ENCODE measurements around the gene CC2D1B.

The CC2D1B gene

DNA sequence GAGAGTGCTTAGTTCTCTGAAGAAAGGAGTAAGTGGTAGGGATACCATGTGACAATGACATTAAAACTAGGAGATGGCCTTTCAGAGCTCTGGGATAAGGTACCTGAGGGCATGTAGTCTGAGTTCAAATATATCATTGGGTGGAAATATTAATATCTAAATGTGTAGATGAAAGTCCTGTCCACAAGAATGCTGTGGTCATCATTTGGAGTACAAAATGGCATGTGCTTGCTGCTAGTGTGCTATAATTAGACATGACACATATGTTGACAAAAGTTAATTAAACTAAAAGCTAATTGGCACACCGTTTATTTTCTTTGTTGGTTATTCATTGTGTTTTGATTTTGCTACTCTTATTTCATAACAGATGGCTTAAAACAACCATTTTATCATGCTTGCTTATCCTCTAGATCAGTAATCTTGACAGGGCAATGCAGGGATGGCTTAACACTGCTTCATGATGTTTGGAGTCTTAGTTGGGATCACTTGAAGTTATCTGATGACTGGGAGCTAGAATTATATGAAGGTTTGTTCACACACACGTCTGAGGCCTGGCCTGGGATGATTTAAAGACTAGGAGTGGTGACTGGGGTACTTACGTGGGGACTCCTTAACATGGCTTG lies 31.0 kb downstream of the CC2D1B start:
- H3K27ac ChIP-seq = no peak overlapping the region
- no peak for TF ChIP-seq ZFX (IDR thresholded peaks at IDR 0.05; ENCODE audit: borderline replicate concordance)

GRCh38 chr1:52332411-52332810 lies 33.6 kb downstream of the CC2D1B start:
- TF ChIP-seq CTCF (IDR thresholded peaks at IDR 0.05) (no peak), ZFX (IDR thresholded peaks at IDR 0.05; ENCODE audit: borderline replicate concordance) (no peak)
- no peak overlapping the region for H3K27ac ChIP-seq

DNA sequence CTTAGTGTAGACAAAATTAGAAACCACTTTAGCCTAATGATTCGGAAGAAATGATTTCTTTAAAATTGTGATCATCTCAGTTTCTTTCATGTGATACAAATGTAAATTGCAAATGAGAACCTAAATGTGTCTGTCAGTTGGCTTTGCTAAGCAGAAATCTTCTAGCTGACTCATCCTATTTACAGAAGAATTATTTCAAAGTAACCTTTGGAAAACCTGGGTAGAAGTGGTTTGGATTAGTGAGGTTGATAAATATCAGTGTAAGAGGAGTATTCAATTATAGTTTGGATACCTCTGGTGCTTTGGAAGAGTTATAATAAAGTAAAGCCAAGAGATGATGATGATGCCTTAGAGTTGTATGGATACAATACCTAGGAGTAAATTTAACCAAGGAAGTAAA lies 37.4 kb downstream of the CC2D1B start:
- H3K27ac ChIP-seq = no peak overlapping the region
- TF ChIP-seq ZFX (IDR thresholded peaks at IDR 0.05; ENCODE audit: borderline replicate concordance) (no peak), CTCF (IDR thresholded peaks at IDR 0.05) (no peak)

- H3K27ac ChIP-seq = no peak overlapping the region
- TF ChIP-seq CTCF (IDR thresholded peaks at IDR 0.05) = no peak
These were observed 40.2 kb downstream of the CC2D1B start for GRCh38 chr1:52325786-52326185.

GRCh38 chr1:52323731-52324130 lies 42.3 kb downstream of the CC2D1B start:
- TF ChIP-seq ZFX (IDR thresholded peaks at IDR 0.05; ENCODE audit: borderline replicate concordance) (no peak), CTCF (IDR thresholded peaks at IDR 0.05) (no peak)
- H3K27ac ChIP-seq = no peak overlapping the region

- TF ChIP-seq CTCF (IDR thresholded peaks at IDR 0.05) (no peak), ZFX (IDR thresholded peaks at IDR 0.05; ENCODE audit: borderline replicate concordance) (no peak)
- no peak overlapping the region for H3K27ac ChIP-seq
These were observed 44.9 kb downstream of the CC2D1B start for GRCh38 chr1:52321061-52321460.

GRCh38 chr1:52306227-52307006 lies 59.6 kb downstream of the CC2D1B start:
- TF ChIP-seq CTCF (IDR thresholded peaks at IDR 0.05) (no peak), ZFX (IDR thresholded peaks at IDR 0.05; ENCODE audit: borderline replicate concordance) (no peak)
- H3K27ac ChIP-seq = no peak overlapping the region
